Right ventricle myocardium superior (tissue), 1 donor: ENCODE measurements around the gene DDX42. TPM values are rescaled to one million over a fixed set of nuclear protein-coding genes. Genes with fewer than 3 reads are reported as not detected.

ENCODE experiments used
- ATAC-seq: fragments of 200-7000 bp; cut with Tn5 transposase; one replicate; pipeline ENCODE4 v1.9.1; 2020; ENCODE audit warnings: mild to moderate bottlenecking; ENCODE audit not compliant: poor library complexity
- DNase-seq: peaks from one replicate; pipeline ENCODE4 v3.0.0-alpha.2; 2020
- intact Hi-C: fragments of 100-400 bp; cut with DNase I; formaldehyde crosslinking; loops from one replicate; pipeline ENCODE4 v1.11.2; 2022
- total RNA-seq: library from RNA; stranded (reverse); fragmentation: NEBNext Ultra II Directional; extraction: Animal tissue kit (Norgen Biotek cat#: 25700); gene quantifications from one replicate; pipeline ENCODE4 v1.2.1, GENCODE V29; 2021
- donor health status: DM: no; HTN: yes; CAD: no; lungs with severe emphysema.

The DDX42 gene
- total RNA-seq, 1 donor from 2014 or later, result 42.4 TPM

- ATAC-seq, result no peak
- DNase-seq, result no peak
- intact Hi-C loops, result no loop called here
Observed at GRCh38 chr17:63817736-63818385, 43.9 kb downstream of the DDX42 start.

- ATAC-seq (no peak), DNase-seq (no peak)
- intact Hi-C loops, result no loop called here
Observed at GRCh38 chr17:63819131-63819530, 45.2 kb downstream of the DDX42 start.

GRCh38 chr17:63819585-63820537 lies 45.9 kb downstream of the DDX42 start:
- intact Hi-C loops, result no loop called here
- ATAC-seq (no peak), DNase-seq (no peak)

- DNase-seq, result no peak
- intact Hi-C loops, result no loop called here
- no peak for ATAC-seq
Observed at GRCh38 chr17:63820963-63821561, 47.1 kb downstream of the DDX42 start.

GRCh38 chr17:63821804-63822203 lies 47.8 kb downstream of the DDX42 start:
- DNase-seq (no peak), ATAC-seq (no peak)

GRCh38 chr17:63822537-63822936 lies 48.6 kb downstream of the DDX42 start:
- ATAC-seq (no peak), DNase-seq (no peak)
- intact Hi-C loops, result no loop called here

More at GRCh38 chr17:63821804-63822203, 47.8 kb downstream of the DDX42 start:
- intact Hi-C loops, result no loop called here

GRCh38 chr17:63823659-63824331 lies 49.8 kb downstream of the DDX42 start:
- ATAC-seq, result no peak
- intact Hi-C loops, result no loop called here
- no peak for DNase-seq

- DNase-seq (no peak), ATAC-seq (no peak)
- intact Hi-C loops, result no loop called here
Observed at GRCh38 chr17:63824362-63824761, 50.4 kb downstream of the DDX42 start.

GRCh38 chr17:63826468-63827001 lies 52.6 kb downstream of the DDX42 start:
- ATAC-seq (peak; percentile 4), DNase-seq (no peak)
- intact Hi-C loops, result no loop called here

GRCh38 chr17:63827002-63827800 lies 53.2 kb downstream of the DDX42 start, which contains the start of the genes FTSJ3 and PSMC5:
TSS of gene FTSJ3 (minus strand) at chr17:63827663. CDS start at chr17:63826902, 761 bp downstream.
TSS of gene PSMC5 (plus strand) at chr17:63827431. CDS start at chr17:63827491, 60 bp downstream.
- intact Hi-C loops, result no loop called here
- ATAC-seq (peak; percentile 95), DNase-seq (peak; percentile 97)

GRCh38 chr17:63827801-63828221 lies 53.8 kb downstream of the DDX42 start:
- ATAC-seq (no peak), DNase-seq (no peak)
- intact Hi-C loops, result no loop called here

GRCh38 chr17:63828936-63829335 lies 55.0 kb downstream of the DDX42 start:
- DNase-seq, result no peak
- intact Hi-C loops, result no loop called here
- no peak for ATAC-seq

GRCh38 chr17:63830278-63830677 lies 56.3 kb downstream of the DDX42 start:
- DNase-seq (no peak), ATAC-seq (no peak)
- intact Hi-C loops, result no loop called here

GRCh38 chr17:63830904-63831491 lies 57.0 kb downstream of the DDX42 start:
- ATAC-seq, result no peak
- DNase-seq, result no peak
- intact Hi-C loops, result no loop called here

- ATAC-seq (no peak), DNase-seq (no peak)
- intact Hi-C loops, result no loop called here
Observed at GRCh38 chr17:63831505-63831904, 57.5 kb downstream of the DDX42 start.

- ATAC-seq (no peak), DNase-seq (no peak)
- intact Hi-C loops, result no loop called here
Observed at GRCh38 chr17:63832014-63832413, 58.0 kb downstream of the DDX42 start.

GRCh38 chr17:63832455-63832854 lies 58.5 kb downstream of the DDX42 start:
- intact Hi-C loops, result no loop called here
- DNase-seq (no peak), ATAC-seq (no peak)
